NOMO-1 treated with dmso at 0.1 percent for 144 hours (cell line): ENCODE measurements around the gene RAB39A.
"Not testable (repeated sequence)": the region's sequence is repeated elsewhere in the genome, so short reads cannot be mapped to it uniquely, and the experiment has no call there.

ENCODE experiments used
- DNase-seq: peaks from one replicate; lab custom pipeline; 2025; ENCODE audit not compliant: unreplicated experiment; lab: John Stamatoyannopoulos, UW

Gene RAB39A

GRCh38 chr11:107928046-107928766 lies at the start of gene RAB39A:
RAB39A (plus strand) TSS chr11:107928448; CDS start chr11:107928569, 121 bp downstream.
- peak; percentile 95 for DNase-seq

- DNase-seq = not testable (repeated sequence)
These were observed 46.8 kb upstream of the RAB39A start for GRCh38 chr11:107881471-107881870.

- no peak for DNase-seq
These were observed 46.0 kb upstream of the RAB39A start for GRCh38 chr11:107882095-107882820.

- DNase-seq = no peak
These were observed 30.0 kb upstream of the RAB39A start for GRCh38 chr11:107898270-107898669.

GRCh38 chr11:107908211-107908610 lies 20.0 kb upstream of the RAB39A start:
- DNase-seq = no peak

- not testable (repeated sequence) for DNase-seq
These were observed 15.8 kb upstream of the RAB39A start for GRCh38 chr11:107912415-107912814.

GRCh38 chr11:107915229-107915628 lies 13.0 kb upstream of the RAB39A start:
- no peak for DNase-seq

- DNase-seq = no peak
These were observed 11.5 kb upstream of the RAB39A start for GRCh38 chr11:107916671-107917241.

GRCh38 chr11:107921997-107922396 lies 6.3 kb upstream of the RAB39A start:
- no peak for DNase-seq

- DNase-seq = not testable (repeated sequence)
These were observed 4.7 kb upstream of the RAB39A start for GRCh38 chr11:107923519-107923918.

GRCh38 chr11:107924306-107924705 lies 3.9 kb upstream of the RAB39A start:
- DNase-seq = no peak

GRCh38 chr11:107927559-107927958 lies 689 bp upstream of the RAB39A start:
- DNase-seq = no peak

GRCh38 chr11:107928767-107929507 lies 689 bp downstream of the RAB39A start:
- peak; percentile 36 for DNase-seq

- no peak for DNase-seq
These were observed 1.5 kb downstream of the RAB39A start for GRCh38 chr11:107929611-107930200.

GRCh38 chr11:107931206-107931605 lies 3.0 kb downstream of the RAB39A start:
- DNase-seq = no peak

- no peak for DNase-seq
These were observed 19.7 kb downstream of the RAB39A start for GRCh38 chr11:107947904-107948303.

- DNase-seq = not testable (repeated sequence)
These were observed 20.1 kb downstream of the RAB39A start for GRCh38 chr11:107948328-107948727.

GRCh38 chr11:107951155-107951554 lies 22.9 kb downstream of the RAB39A start:
- DNase-seq = no peak

- DNase-seq = no peak
These were observed 25.2 kb downstream of the RAB39A start for GRCh38 chr11:107953446-107953845.

- DNase-seq = no peak
These were observed 28.3 kb downstream of the RAB39A start for GRCh38 chr11:107956543-107956942.

- DNase-seq = peak; percentile 46
These were observed 28.9 kb downstream of the RAB39A start for GRCh38 chr11:107957109-107957588.
